ENCODE data around the gene KIF26A.

- TF ChIP-seq CTBP1 (IDR thresholded peaks at IDR 0.05; ENCODE audit: borderline replicate concordance) (no peak), SUZ12 (IDR thresholded peaks at IDR 0.05) (no peak), NFRKB (IDR thresholded peaks at IDR 0.05) (no peak), ZNF384 (IDR thresholded peaks at IDR 0.05) (no peak), SP1 (IDR thresholded peaks at IDR 0.05) (no peak), FOXA1 (IDR thresholded peaks at IDR 0.05) (no peak), TARDBP (IDR thresholded peaks at IDR 0.05) (no peak), ELF4 (IDR thresholded peaks at IDR 0.05) (no peak), BHLHE40 (IDR thresholded peaks at IDR 0.05; ENCODE audit: borderline replicate concordance) (no peak), PKNOX1 (IDR thresholded peaks at IDR 0.05) (no peak), FOXK2 (IDR thresholded peaks at IDR 0.05) (no peak), ARNT (IDR thresholded peaks at IDR 0.05) (no peak), FOXM1 (IDR thresholded peaks at IDR 0.05; ENCODE audit: borderline replicate concordance) (no peak)
Observed at GRCh38 chr14:104217486-104218360, 79.3 kb downstream of the KIF26A start.

Measured in HEK293T (cell line).